ENCODE results near the gene NKIRAS1.
A peak's percentile ranks its signal among the peaks of the same experiment; 100 is the strongest.
"Not testable (repeated sequence)": the region's sequence is repeated elsewhere in the genome, so short reads cannot be mapped to it uniquely, and the experiment has no call there.

NKIRAS1 gene

GRCh38 chr3:23926736-23927135 lies 9.9 kb upstream of the NKIRAS1 start:
- no peak for DNase-seq (ENCODE audit: extremely low spot score)
- POLR2A ChIA-PET = interaction anchor here (2.5 kb wide), 1 partner anchor 9 kb away, joined by 18 read pairs; the partner anchor contains the start of genes NKIRAS1 and RPL15
- CTCF ChIA-PET = no interaction called here
- TF ChIP-seq FOXA1 (IDR thresholded peaks at IDR 0.05) (no peak), NFRKB (IDR thresholded peaks at IDR 0.05) (no peak), FOXK2 (IDR thresholded peaks at IDR 0.05) (no peak), CTBP1 (IDR thresholded peaks at IDR 0.05; ENCODE audit: borderline replicate concordance) (no peak), ZNF384 (IDR thresholded peaks at IDR 0.05) (no peak), LEF1 (IDR thresholded peaks at IDR 0.05; ENCODE audit: borderline replicate concordance) (no peak), L3MBTL2 (conservative IDR thresholded peaks at IDR 0.05) (no peak), SUZ12 (IDR thresholded peaks at IDR 0.05) (no peak), HDGF (IDR thresholded peaks at IDR 0.05; ENCODE audit: borderline replicate concordance) (no peak), ELF4 (IDR thresholded peaks at IDR 0.05) (no peak)
- TF ChIP-seq, protein P1, sequence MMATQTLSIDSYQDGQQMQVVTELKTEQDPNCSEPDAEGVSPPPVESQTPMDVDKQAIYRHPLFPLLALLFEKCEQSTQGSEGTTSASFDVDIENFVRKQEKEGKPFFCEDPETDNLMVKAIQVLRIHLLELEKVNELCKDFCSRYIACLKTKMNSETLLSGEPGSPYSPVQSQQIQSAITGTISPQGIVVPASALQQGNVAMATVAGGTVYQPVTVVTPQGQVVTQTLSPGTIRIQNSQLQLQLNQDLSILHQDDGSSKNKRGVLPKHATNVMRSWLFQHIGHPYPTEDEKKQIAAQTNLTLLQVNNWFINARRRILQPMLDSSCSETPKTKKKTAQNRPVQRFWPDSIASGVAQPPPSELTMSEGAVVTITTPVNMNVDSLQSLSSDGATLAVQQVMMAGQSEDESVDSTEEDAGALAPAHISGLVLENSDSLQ (IDR thresholded peaks at IDR 0.05) = no peak

DNA sequence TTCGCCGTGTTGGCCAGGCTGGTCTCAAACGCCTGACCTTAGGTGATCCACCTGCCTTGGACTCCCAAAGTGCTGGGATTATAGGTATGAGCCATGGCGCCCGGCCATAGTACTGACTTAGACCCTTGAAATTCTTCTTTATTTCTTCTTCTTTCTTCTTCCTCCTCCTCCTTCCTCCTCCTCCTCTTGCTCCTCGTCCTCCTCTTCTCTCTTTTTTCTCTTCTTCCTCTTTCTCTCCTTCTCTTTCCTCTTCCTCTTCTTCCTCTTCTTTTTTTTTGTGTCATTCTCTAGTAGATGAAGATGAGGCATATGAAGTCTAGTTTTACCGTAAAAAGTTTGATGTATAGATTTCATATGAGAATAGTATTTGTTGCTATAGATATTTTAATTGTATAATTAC lies 9.5 kb upstream of the NKIRAS1 start:
- ChIA-PET CTCF (no interaction called here), POLR2A (interaction anchor here (1.7 to 2.5 kb wide), 2 partner anchors 9 kb away, joined by 14 to 18 read pairs; partner anchors contain the start of genes NKIRAS1 and RPL15)
- no peak for TF ChIP-seq FOXA1 (IDR thresholded peaks at IDR 0.05)
- TF ChIP-seq ELF4 (IDR thresholded peaks at IDR 0.05) = no peak
- no peak for TF ChIP-seq SP1 (IDR thresholded peaks at IDR 0.05)
- no peak for TF ChIP-seq ZNF384 (IDR thresholded peaks at IDR 0.05)
- TF ChIP-seq L3MBTL2 (conservative IDR thresholded peaks at IDR 0.05) = no peak
- no peak for DNase-seq (ENCODE audit: extremely low spot score)

GRCh38 chr3:23923786-23924185 lies 7.0 kb upstream of the NKIRAS1 start:
- CTCF ChIA-PET = no interaction called here
- POLR2A ChIA-PET = interaction anchor here (2.0 kb wide), 1 partner anchor 23 kb away, joined by 4 read pairs; no protein-coding TSS in a partner anchor
- no peak for DNase-seq (ENCODE audit: extremely low spot score)
- no peak for TF ChIP-seq LEF1 (IDR thresholded peaks at IDR 0.05; ENCODE audit: borderline replicate concordance)
- TF ChIP-seq, protein P1 (IDR thresholded peaks at IDR 0.05) = no peak

DNA sequence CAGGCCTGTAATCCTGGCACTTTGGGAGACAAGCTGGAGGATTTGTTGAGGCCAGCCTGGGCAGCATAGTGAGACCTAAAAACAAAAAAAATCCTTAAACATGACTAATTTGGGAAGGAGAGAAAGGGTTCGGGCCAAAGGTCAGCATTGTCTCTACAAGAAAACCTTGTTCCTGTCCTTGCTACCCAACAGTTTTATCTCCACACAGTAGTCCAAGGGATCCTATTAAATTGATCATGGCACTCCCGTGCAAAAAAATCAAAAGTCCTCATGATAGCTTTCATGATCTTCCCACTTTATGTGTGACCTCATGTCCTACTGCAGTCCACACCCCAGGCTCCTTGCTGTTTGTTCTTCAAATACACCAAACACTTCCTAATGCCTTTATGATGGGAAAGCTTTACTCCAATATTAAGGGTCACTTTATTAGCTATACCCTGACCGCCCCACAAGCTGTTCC lies 4.3 kb upstream of the NKIRAS1 start:
- POLR2A ChIA-PET = no interaction called here
- TF ChIP-seq L3MBTL2 (conservative IDR thresholded peaks at IDR 0.05) = no peak
- TF ChIP-seq HDGF (IDR thresholded peaks at IDR 0.05; ENCODE audit: borderline replicate concordance) = no peak
- TF ChIP-seq FOXK2 (IDR thresholded peaks at IDR 0.05) = no peak
- TF ChIP-seq BHLHE40 (IDR thresholded peaks at IDR 0.05; ENCODE audit: borderline replicate concordance) = no peak
- TF ChIP-seq ZNF384 (IDR thresholded peaks at IDR 0.05) = no peak
- TF ChIP-seq TARDBP (IDR thresholded peaks at IDR 0.05) = no peak
- TF ChIP-seq LEF1 (IDR thresholded peaks at IDR 0.05; ENCODE audit: borderline replicate concordance) = no peak
- TF ChIP-seq CTBP1 (IDR thresholded peaks at IDR 0.05; ENCODE audit: borderline replicate concordance) = no peak
- no peak for TF ChIP-seq SUZ12 (IDR thresholded peaks at IDR 0.05)
- no peak for TF ChIP-seq ARNT (IDR thresholded peaks at IDR 0.05)
- no peak for TF ChIP-seq FOXM1 (IDR thresholded peaks at IDR 0.05; ENCODE audit: borderline replicate concordance)
- no peak for TF ChIP-seq SP1 (IDR thresholded peaks at IDR 0.05)
- TF ChIP-seq, protein P1 (IDR thresholded peaks at IDR 0.05) = no peak
- TF ChIP-seq ELF4 (IDR thresholded peaks at IDR 0.05) = no peak
- TF ChIP-seq NFRKB (IDR thresholded peaks at IDR 0.05) = no peak
- TF ChIP-seq FOXA1 (IDR thresholded peaks at IDR 0.05) = no peak
- CTCF ChIA-PET = interaction anchor here (0.7 kb wide), 1 partner anchor 48 kb away, joined by 3 read pairs; no protein-coding TSS in a partner anchor
- DNase-seq (ENCODE audit: extremely low spot score) = no peak

DNA sequence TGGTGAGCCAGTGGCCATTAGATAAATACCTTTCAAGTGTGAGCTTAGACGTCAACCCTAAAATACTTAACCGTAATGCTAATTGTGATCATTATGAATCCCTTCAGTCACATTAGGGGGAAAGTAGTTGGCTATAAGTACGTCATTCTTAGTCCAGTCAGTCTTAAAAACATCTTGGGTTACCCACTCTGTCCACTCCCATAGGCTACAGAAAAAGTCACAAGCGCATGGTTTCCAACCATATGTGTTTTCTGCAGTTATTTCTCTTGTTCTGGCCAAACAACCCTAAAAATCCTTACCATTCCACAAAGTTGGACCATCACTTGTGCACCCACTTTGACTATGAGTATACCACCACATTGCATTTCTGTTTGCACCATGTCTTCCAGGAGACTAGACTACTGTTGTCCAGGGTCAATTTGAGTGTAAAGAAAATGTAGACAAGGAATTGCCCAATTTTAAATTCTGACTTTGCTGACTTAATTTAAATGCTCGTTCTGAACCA lies 3.4 kb upstream of the NKIRAS1 start:
- ChIA-PET CTCF (interaction anchor here (0.7 kb wide), 1 partner anchor 49 kb away, joined by 3 read pairs; no protein-coding TSS in a partner anchor), POLR2A (interaction anchor here (0.8 kb wide), 1 partner anchor 444 kb away, joined by 3 read pairs; no protein-coding TSS in a partner anchor)
- no peak for DNase-seq (ENCODE audit: extremely low spot score)
- TF ChIP-seq FOXK2 (IDR thresholded peaks at IDR 0.05) (no peak), BHLHE40 (IDR thresholded peaks at IDR 0.05; ENCODE audit: borderline replicate concordance) (0 out of 2 replicates have a peak, but pooled peaks have one; percentile 6)

GRCh38 chr3:23919628-23920027 lies 2.8 kb upstream of the NKIRAS1 start:
- DNase-seq (ENCODE audit: extremely low spot score) = no peak
- CTCF ChIA-PET = no interaction called here
- no peak for TF ChIP-seq ELF4 (IDR thresholded peaks at IDR 0.05)
- no peak for TF ChIP-seq CTBP1 (IDR thresholded peaks at IDR 0.05; ENCODE audit: borderline replicate concordance)
- TF ChIP-seq L3MBTL2 (conservative IDR thresholded peaks at IDR 0.05) = no peak
- TF ChIP-seq SP1 (IDR thresholded peaks at IDR 0.05) = no peak
- no peak for TF ChIP-seq FOXM1 (IDR thresholded peaks at IDR 0.05; ENCODE audit: borderline replicate concordance)
- TF ChIP-seq ZNF384 (IDR thresholded peaks at IDR 0.05) = no peak
- no peak for TF ChIP-seq ARNT (IDR thresholded peaks at IDR 0.05)
- no peak for TF ChIP-seq TARDBP (IDR thresholded peaks at IDR 0.05)
- no peak for TF ChIP-seq SUZ12 (IDR thresholded peaks at IDR 0.05)
- POLR2A ChIA-PET = interaction anchor here (0.8 kb wide), 1 partner anchor 444 kb away, joined by 3 read pairs; no protein-coding TSS in a partner anchor

- CTCF ChIA-PET; DNase-seq (ENCODE audit: extremely low spot score): not testable (repeated sequence)
- TF ChIP-seq, protein P1 (IDR thresholded peaks at IDR 0.05) = peak; percentile 73
- POLR2A ChIA-PET = interaction anchor here (0.7 to 2.8 kb wide), 8 partner anchors 9 to 81 kb away, joined by 3 to 62 read pairs (median 18); no protein-coding TSS in a partner anchor
Measured at GRCh38 chr3:23918331-23918730, 1.5 kb upstream of the NKIRAS1 start.

- POLR2A ChIA-PET = interaction anchor here (0.5 to 2.9 kb wide), 29 partner anchors 8 to 459 kb away, joined by 3 to 62 read pairs (median 9); no protein-coding TSS in a partner anchor
- CTCF ChIA-PET; DNase-seq (ENCODE audit: extremely low spot score): not testable (repeated sequence)
Measured at GRCh38 chr3:23917679-23918303, 1.0 kb upstream of the NKIRAS1 start.

Measured in HEK293T (cell line).